SK-N-SH treated with all-trans-retinoic acid at 6 μM for 48 hours (cell line): ENCODE results near the gene AGO1.
"Not testable (repeated sequence)": the region's sequence is repeated elsewhere in the genome, so short reads cannot be mapped to it uniquely, and the experiment has no call there.

Experiments used
- ATAC-seq: fragments of 200-7000 bp; cut with Tn5 transposase; 3 replicates; pipeline ENCODE4 v1.9.1; 2020; ENCODE audit warnings: mild to moderate bottlenecking, moderate library complexity
- ARNTL ChIP-seq: fragments of 450-650 bp; formaldehyde crosslinking; IDR thresholded peaks from 2 replicates; pipeline ENCODE4 v1.5.0; 2020; ENCODE audit warnings: low read depth, mild to moderate bottlenecking, moderate library complexity, borderline replicate concordance
- BACH2 ChIP-seq: fragments of 250-450 bp; sonication (Bioruptor Pico); IDR thresholded peaks from 2 replicates; pipeline ENCODE4 v1.9.0; 2021; ENCODE audit warnings: mild to moderate bottlenecking, borderline replicate concordance
- CREB5 ChIP-seq: fragments of 250-450 bp; sonication (Bioruptor Pico); IDR thresholded peaks from 2 replicates; pipeline ENCODE4 v1.5.1; 2020; ENCODE audit warnings: low read depth, mild to moderate bottlenecking, moderate library complexity
- CSDC2 ChIP-seq: fragments of 250-450 bp; sonication (Bioruptor Pico); IDR thresholded peaks from 2 replicates; pipeline ENCODE4 v1.5.0; 2020; ENCODE audit warnings: mild to moderate bottlenecking, moderate library complexity
- CSRNP3 ChIP-seq: fragments of 250-450 bp; sonication (Bioruptor Pico); IDR thresholded peaks from 2 replicates; pipeline ENCODE4 v1.5.1; 2021; ENCODE audit warnings: mild to moderate bottlenecking, moderate library complexity
- ESRRG ChIP-seq: fragments of 250-450 bp; sonication (Bioruptor Pico); IDR thresholded peaks from 2 replicates; pipeline ENCODE4 v1.6.1; 2021; ENCODE audit warnings: mild to moderate bottlenecking
- ISL1 ChIP-seq: fragments of 250-450 bp; sonication (Bioruptor Pico); IDR thresholded peaks from 2 replicates; pipeline ENCODE4 v2.1.2; 2022; ENCODE audit warnings: mild to moderate bottlenecking, moderate library complexity
- OSR1 ChIP-seq: fragments of 250-450 bp; sonication (Bioruptor Pico); IDR thresholded peaks from 2 replicates; pipeline ENCODE4 v1.8.0; 2022; ENCODE audit warnings: moderate library complexity, mild to moderate bottlenecking, inconsistent platforms
- PATZ1 ChIP-seq: fragments of 250-450 bp; sonication (Bioruptor Pico); IDR thresholded peaks from 2 replicates; pipeline ENCODE4 v1.8.0; 2020; ENCODE audit warnings: mild to moderate bottlenecking, moderate library complexity, borderline replicate concordance
- PPARA ChIP-seq: fragments of 250-450 bp; sonication (Bioruptor Pico); IDR thresholded peaks from 2 replicates; pipeline ENCODE4 v1.5.0; 2020; ENCODE audit warnings: mild to moderate bottlenecking, borderline replicate concordance
- TCF4 ChIP-seq: fragments of 250-450 bp; sonication (Bioruptor Pico); IDR thresholded peaks from 2 replicates; pipeline ENCODE4 v1.8.0; 2021; ENCODE audit warnings: mild to moderate bottlenecking, moderate library complexity, borderline replicate concordance
- TOX ChIP-seq: fragments of 250-450 bp; sonication (Bioruptor Pico); IDR thresholded peaks from 2 replicates; pipeline ENCODE4 v1.8.0; 2021; ENCODE audit warnings: mild to moderate bottlenecking, moderate library complexity, borderline replicate concordance
- TSHZ2 ChIP-seq: fragments of 250-450 bp; sonication (Bioruptor Pico); IDR thresholded peaks from 2 replicates; pipeline ENCODE4 v1.5.0; 2020; ENCODE audit warnings: mild to moderate bottlenecking, moderate library complexity
- ZC3H10 ChIP-seq: fragments of 250-450 bp; sonication (Bioruptor Pico); IDR thresholded peaks from 2 replicates; pipeline ENCODE4 v1.5.1; 2021; ENCODE audit warnings: mild to moderate bottlenecking, moderate library complexity
- ZFP3 ChIP-seq: fragments of 250-450 bp; sonication (Bioruptor Pico); IDR thresholded peaks from 2 replicates; pipeline ENCODE4 v1.5.0; 2020; ENCODE audit warnings: mild to moderate bottlenecking, moderate library complexity
- ZFP30 ChIP-seq: fragments of 450-650 bp; formaldehyde crosslinking; IDR thresholded peaks from 2 replicates; pipeline ENCODE4 v1.5.0; 2022; ENCODE audit warnings: mild to moderate bottlenecking, moderate library complexity
- ZNF565 ChIP-seq: fragments of 450-650 bp; formaldehyde crosslinking; conservative IDR thresholded peaks from 2 replicates; pipeline ENCODE4 v1.5.0; 2020; ENCODE audit warnings: low read depth, mild to moderate bottlenecking, moderate library complexity
- ZNF70 ChIP-seq: fragments of 450-650 bp; formaldehyde crosslinking; IDR thresholded peaks from 2 replicates; pipeline ENCODE4 v1.5.0; 2020; ENCODE audit warnings: mild to moderate bottlenecking, moderate library complexity
- ZNF8 ChIP-seq: fragments of 450-650 bp; formaldehyde crosslinking; IDR thresholded peaks from 2 replicates; pipeline ENCODE4 v1.5.0; 2020; ENCODE audit warnings: mild to moderate bottlenecking, moderate library complexity

AGO1 gene

GRCh38 chr1:35958558-35958957 lies 75.5 kb downstream of the AGO1 start:
- TF ChIP-seq CREB5 (CRISPR knock-in tag), result no peak
- no peak for TF ChIP-seq ISL1 (CRISPR knock-in tag)
- no peak for ATAC-seq

- TF ChIP-seq CSDC2 (CRISPR knock-in tag), result no peak
- TF ChIP-seq ZC3H10 (CRISPR knock-in tag), result no peak
- TF ChIP-seq ZNF70 (CRISPR knock-in tag), result no peak
- no peak for TF ChIP-seq PATZ1 (CRISPR knock-in tag)
- no peak for TF ChIP-seq TCF4
Observed at GRCh38 chr1:35959304-35959703, 76.3 kb downstream of the AGO1 start.

GRCh38 chr1:35962952-35963351 lies 79.9 kb downstream of the AGO1 start:
- no peak for TF ChIP-seq CSRNP3 (CRISPR knock-in tag)
- no peak for ATAC-seq

More at GRCh38 chr1:35959304-35959703, 76.3 kb downstream of the AGO1 start:
- no peak for ATAC-seq

GRCh38 chr1:35964277-35964676 lies 81.3 kb downstream of the AGO1 start:
- not testable (repeated sequence) for ATAC-seq

GRCh38 chr1:35968396-35968795 lies 85.4 kb downstream of the AGO1 start:
- ATAC-seq, result no peak
- TF ChIP-seq ZFP30 (no peak), CSRNP3 (CRISPR knock-in tag) (no peak), PATZ1 (CRISPR knock-in tag) (no peak), PPARA (CRISPR knock-in tag) (no peak), ISL1 (CRISPR knock-in tag) (no peak), ESRRG (CRISPR knock-in tag) (no peak), ARNTL (CRISPR knock-in tag) (no peak), BACH2 (CRISPR knock-in tag) (no peak), ZFP3 (CRISPR knock-in tag) (no peak), TCF4 (no peak), ZC3H10 (CRISPR knock-in tag) (no peak)
- TF ChIP-seq, all 23 proteins: peak for 0

More at GRCh38 chr1:35964277-35964676, 81.3 kb downstream of the AGO1 start:
- TF ChIP-seq ZNF8 (CRISPR knock-in tag), result peak; percentile 67
- TF ChIP-seq, all 23 proteins: peak for 1; not testable (repeated sequence) for 22

GRCh38 chr1:35971601-35972000 lies 88.6 kb downstream of the AGO1 start:
- ATAC-seq, result no peak
- TF ChIP-seq ISL1 (CRISPR knock-in tag), result no peak
- no peak for TF ChIP-seq ZFP30
- no peak for TF ChIP-seq OSR1 (CRISPR knock-in tag)
- no peak for TF ChIP-seq ZNF565 (CRISPR knock-in tag)
- no peak for TF ChIP-seq CSDC2 (CRISPR knock-in tag)
- no peak for TF ChIP-seq PATZ1 (CRISPR knock-in tag)
- no peak for TF ChIP-seq TSHZ2 (CRISPR knock-in tag)
- no peak for TF ChIP-seq TOX (CRISPR knock-in tag)
